H1 (cell line): Measurements from ENCODE around the gene MRPL4. TPM values are rescaled to one million over a fixed set of nuclear protein-coding genes. Genes with fewer than 3 reads are reported as not detected.

Experiments
- CBX8 ChIP-seq: fragments of 300-800, 300-1000 bp; sonication (generic); IDR thresholded peaks from 2 replicates; pipeline ENCODE4 v1.7.1; 2016; ENCODE audit warnings: low read depth, low read length, borderline replicate concordance
- EP300 ChIP-seq, 2 experiments: IDR thresholded peaks; 1 replicate in 1 of 2; 2 replicates in 1 of 2; pipeline ENCODE4 v1.6.1; 2011 to 2012; ENCODE audit warnings: low read depth in 2 of 2, low read length in 2 of 2, mild to moderate bottlenecking in 2 of 2, borderline replicate concordance in 1 of 2, inconsistent platforms in 1 of 2, moderate library complexity in 1 of 2
- HDAC6 ChIP-seq: IDR thresholded peaks from one replicate; pipeline ENCODE4 v1.7.1; 2012; ENCODE audit warnings: low read depth, mild to moderate bottlenecking, inconsistent platforms, low read length, moderate library complexity
- JUND ChIP-seq: IDR thresholded peaks from 2 replicates; pipeline ENCODE4 v1.6.1; 2011; ENCODE audit warnings: mild to moderate bottlenecking, improper control_type of control experiment, low read length
- NRF1 ChIP-seq: IDR thresholded peaks from 2 replicates; pipeline ENCODE4 v1.6.1; 2011; ENCODE audit warnings: mild to moderate bottlenecking, low read depth, low read length, improper control_type of control experiment
- RBBP5 ChIP-seq: IDR thresholded peaks from 2 replicates; pipeline ENCODE4 v1.7.1; 2012; ENCODE audit warnings: low read depth, mild to moderate bottlenecking, inconsistent platforms, low read length, moderate library complexity, borderline replicate concordance
- SIX5 ChIP-seq: IDR thresholded peaks from 2 replicates; pipeline ENCODE4 v1.6.1; 2011; ENCODE audit warnings: mild to moderate bottlenecking, low read depth, low read length
- TAF1 ChIP-seq: IDR thresholded peaks from 2 replicates; pipeline ENCODE4 v1.6.1; 2011; ENCODE audit warnings: mild to moderate bottlenecking, low read depth, low read length
- TAF7 ChIP-seq: optimal IDR thresholded peaks from 2 replicates; pipeline ENCODE3; 2011; ENCODE audit warnings: low read depth, mild to moderate bottlenecking, inconsistent platforms, low read length, moderate library complexity, borderline replicate concordance
- TBP ChIP-seq: IDR thresholded peaks from 2 replicates; pipeline ENCODE4 v1.6.1; 2011; ENCODE audit warnings: low read depth, low read length, improper control_type of control experiment
- polyA plus RNA-seq, 7 experiments: library from polyadenylated mRNA; depleted of rRNA in 3 of 7; stranded (reverse) in 5 of 7; unstranded in 2 of 7; fragments of >200 nt in 5 of 7; fragments of 200-250 nt in 2 of 7; gene quantifications; 1 replicate in 5 of 7; 2 replicates in 1 of 7; 4 replicates in 1 of 7; pipeline versions ENCODE4 v1.2.1 to v1.2.3, GENCODE V29; 2011 to 2013; ENCODE audit warnings: missing spikeins in 2 of 7, mixed read lengths in 2 of 7
- total RNA-seq: library from RNA; stranded (reverse); fragmentation: NEBNext Ultra II Directional; extraction: Animal tissue kit (Norgen Biotek cat#: 25700); gene quantifications from 2 replicates; pipeline ENCODE4 v1.2.1, GENCODE V29; 2021
- TF ChIP-seq, protein P1 (sequence below): fragments of 300-600 bp; sonication (generic); IDR thresholded peaks from 2 replicates; pipeline ENCODE4 v1.7.1; 2012; ENCODE audit warnings: low read length, moderate library complexity, mild to moderate bottlenecking, inconsistent platforms; ENCODE audit not compliant: insufficient replicate concordance

Gene MRPL4
- total and polyA plus RNA-seq, 2 of the 8 experiments (the other 6 are each of a cell fraction or from before 2014, with no cell fraction given), result 82.3 to 187 TPM

DNA sequence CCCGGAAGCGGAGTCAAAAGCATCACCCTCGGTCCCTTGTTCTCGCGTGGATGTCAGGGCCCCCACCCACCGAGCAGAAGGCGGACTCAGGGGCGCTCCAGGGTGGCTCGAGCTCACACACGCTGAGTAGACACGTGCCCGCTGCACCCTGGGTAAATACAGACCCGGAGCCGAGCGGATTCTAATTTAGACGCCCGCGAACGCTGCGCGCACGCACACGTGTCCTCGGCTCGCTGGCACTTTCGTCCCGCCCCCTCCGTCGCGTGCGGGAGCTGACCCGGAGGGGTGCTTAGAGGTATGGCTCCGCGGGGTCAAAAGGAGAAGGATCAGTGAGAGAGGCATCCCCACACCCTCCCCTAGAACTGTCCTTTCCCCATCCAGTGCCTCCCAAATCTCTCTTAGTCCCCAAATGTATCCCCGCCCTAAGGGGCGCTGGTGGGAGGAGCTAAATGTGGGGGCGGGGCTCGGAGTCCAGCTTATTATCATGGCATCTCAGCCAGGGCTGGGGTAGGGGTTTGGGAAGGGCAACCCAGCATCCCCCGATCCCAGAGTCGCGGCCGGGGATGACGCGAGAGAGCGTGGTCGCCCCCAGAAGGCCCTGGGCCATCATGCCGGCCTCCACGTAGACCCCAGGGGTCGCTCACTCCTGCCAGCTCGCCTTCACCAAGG is 37.3 kb downstream of the MRPL4 start (continued):
- TF ChIP-seq, protein P1, sequence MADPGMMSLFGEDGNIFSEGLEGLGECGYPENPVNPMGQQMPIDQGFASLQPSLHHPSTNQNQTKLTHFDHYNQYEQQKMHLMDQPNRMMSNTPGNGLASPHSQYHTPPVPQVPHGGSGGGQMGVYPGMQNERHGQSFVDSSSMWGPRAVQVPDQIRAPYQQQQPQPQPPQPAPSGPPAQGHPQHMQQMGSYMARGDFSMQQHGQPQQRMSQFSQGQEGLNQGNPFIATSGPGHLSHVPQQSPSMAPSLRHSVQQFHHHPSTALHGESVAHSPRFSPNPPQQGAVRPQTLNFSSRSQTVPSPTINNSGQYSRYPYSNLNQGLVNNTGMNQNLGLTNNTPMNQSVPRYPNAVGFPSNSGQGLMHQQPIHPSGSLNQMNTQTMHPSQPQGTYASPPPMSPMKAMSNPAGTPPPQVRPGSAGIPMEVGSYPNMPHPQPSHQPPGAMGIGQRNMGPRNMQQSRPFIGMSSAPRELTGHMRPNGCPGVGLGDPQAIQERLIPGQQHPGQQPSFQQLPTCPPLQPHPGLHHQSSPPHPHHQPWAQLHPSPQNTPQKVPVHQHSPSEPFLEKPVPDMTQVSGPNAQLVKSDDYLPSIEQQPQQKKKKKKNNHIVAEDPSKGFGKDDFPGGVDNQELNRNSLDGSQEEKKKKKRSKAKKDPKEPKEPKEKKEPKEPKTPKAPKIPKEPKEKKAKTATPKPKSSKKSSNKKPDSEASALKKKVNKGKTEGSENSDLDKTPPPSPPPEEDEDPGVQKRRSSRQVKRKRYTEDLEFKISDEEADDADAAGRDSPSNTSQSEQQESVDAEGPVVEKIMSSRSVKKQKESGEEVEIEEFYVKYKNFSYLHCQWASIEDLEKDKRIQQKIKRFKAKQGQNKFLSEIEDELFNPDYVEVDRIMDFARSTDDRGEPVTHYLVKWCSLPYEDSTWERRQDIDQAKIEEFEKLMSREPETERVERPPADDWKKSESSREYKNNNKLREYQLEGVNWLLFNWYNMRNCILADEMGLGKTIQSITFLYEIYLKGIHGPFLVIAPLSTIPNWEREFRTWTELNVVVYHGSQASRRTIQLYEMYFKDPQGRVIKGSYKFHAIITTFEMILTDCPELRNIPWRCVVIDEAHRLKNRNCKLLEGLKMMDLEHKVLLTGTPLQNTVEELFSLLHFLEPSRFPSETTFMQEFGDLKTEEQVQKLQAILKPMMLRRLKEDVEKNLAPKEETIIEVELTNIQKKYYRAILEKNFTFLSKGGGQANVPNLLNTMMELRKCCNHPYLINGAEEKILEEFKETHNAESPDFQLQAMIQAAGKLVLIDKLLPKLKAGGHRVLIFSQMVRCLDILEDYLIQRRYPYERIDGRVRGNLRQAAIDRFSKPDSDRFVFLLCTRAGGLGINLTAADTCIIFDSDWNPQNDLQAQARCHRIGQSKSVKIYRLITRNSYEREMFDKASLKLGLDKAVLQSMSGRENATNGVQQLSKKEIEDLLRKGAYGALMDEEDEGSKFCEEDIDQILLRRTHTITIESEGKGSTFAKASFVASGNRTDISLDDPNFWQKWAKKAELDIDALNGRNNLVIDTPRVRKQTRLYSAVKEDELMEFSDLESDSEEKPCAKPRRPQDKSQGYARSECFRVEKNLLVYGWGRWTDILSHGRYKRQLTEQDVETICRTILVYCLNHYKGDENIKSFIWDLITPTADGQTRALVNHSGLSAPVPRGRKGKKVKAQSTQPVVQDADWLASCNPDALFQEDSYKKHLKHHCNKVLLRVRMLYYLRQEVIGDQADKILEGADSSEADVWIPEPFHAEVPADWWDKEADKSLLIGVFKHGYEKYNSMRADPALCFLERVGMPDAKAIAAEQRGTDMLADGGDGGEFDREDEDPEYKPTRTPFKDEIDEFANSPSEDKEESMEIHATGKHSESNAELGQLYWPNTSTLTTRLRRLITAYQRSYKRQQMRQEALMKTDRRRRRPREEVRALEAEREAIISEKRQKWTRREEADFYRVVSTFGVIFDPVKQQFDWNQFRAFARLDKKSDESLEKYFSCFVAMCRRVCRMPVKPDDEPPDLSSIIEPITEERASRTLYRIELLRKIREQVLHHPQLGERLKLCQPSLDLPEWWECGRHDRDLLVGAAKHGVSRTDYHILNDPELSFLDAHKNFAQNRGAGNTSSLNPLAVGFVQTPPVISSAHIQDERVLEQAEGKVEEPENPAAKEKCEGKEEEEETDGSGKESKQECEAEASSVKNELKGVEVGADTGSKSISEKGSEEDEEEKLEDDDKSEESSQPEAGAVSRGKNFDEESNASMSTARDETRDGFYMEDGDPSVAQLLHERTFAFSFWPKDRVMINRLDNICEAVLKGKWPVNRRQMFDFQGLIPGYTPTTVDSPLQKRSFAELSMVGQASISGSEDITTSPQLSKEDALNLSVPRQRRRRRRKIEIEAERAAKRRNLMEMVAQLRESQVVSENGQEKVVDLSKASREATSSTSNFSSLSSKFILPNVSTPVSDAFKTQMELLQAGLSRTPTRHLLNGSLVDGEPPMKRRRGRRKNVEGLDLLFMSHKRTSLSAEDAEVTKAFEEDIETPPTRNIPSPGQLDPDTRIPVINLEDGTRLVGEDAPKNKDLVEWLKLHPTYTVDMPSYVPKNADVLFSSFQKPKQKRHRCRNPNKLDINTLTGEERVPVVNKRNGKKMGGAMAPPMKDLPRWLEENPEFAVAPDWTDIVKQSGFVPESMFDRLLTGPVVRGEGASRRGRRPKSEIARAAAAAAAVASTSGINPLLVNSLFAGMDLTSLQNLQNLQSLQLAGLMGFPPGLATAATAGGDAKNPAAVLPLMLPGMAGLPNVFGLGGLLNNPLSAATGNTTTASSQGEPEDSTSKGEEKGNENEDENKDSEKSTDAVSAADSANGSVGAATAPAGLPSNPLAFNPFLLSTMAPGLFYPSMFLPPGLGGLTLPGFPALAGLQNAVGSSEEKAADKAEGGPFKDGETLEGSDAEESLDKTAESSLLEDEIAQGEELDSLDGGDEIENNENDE, result no peak
- TF ChIP-seq TAF1, result 0 out of 2 replicates have a peak, but pooled peaks have one; percentile 31
- no peak for TF ChIP-seq TAF7
- no peak for TF ChIP-seq SIX5
- TF ChIP-seq RBBP5, result no peak
- no peak for TF ChIP-seq EP300 (IDR thresholded peaks at IDR 0.05; ENCODE audit: borderline replicate concordance in 1 of 2, low read depth in 2 of 2, low read length in 2 of 2)
- TF ChIP-seq HDAC6, result no peak
- no peak; the same call in 1 of the 2 replicates for TF ChIP-seq TBP
- no peak for TF ChIP-seq NRF1
- no peak for TF ChIP-seq CBX8
- TF ChIP-seq JUND, result 0 out of 2 replicates have a peak, but pooled peaks have one; percentile 22
